HG03469 (cell line): ENCODE results near the gene MEGF6.
"Not testable (repeated sequence)": the region's sequence is repeated elsewhere in the genome, so short reads cannot be mapped to it uniquely, and the experiment has no call there.

ENCODE experiments used
- ATAC-seq: cut with Tn5 transposase; IDR thresholded peaks from one replicate; pipeline ENCODE4 v1.9.1; 2021; ENCODE audit warnings: mild to moderate bottlenecking, moderate library complexity, moderate number of reproducible peaks; ENCODE audit not compliant: unreplicated experiment

Gene MEGF6

DNA sequence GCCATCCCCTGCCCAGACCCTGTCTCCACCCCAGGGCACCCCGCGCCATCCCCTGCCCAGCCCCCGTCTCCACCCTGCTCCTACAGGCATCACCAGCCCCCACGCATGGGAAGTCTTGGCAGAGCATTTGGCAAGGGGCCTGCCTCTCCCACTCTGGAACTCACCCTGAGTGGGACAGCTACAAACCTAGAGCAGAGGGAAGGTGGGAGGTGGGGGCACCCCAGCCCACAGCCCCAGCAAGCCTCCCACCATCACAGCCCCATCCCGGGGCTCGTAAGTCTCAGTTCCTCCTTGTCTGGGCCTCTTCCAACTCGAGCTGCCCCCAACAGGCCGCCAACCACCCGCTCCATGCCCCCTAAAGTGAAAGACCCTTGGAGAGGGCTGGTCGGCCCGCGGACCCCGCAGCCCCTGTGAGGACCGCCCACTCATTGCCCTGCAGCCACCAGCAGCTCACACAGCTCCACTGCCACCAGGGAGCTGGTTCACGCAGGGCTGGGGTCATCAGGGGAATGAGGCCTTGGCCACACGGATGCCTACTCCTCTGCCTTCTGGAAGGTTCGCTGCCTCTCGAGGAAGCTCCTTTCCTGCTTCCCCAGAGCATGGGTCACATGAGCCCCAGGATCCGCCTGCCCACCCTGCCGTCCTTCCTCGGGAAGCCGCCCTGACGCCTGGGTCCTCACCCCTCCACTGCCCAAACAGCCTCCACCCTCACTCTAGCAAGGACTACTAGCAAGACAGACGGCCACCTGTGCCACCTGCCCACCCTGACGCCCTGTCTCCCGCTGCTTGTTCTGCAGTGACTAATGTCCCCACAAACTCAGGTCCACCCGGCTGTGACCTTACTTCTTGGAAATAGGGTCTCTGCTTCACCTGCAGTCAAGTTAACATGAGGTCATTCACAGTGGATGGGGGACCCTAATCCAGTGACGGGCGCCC is 14.4 kb downstream of the MEGF6 start:
- ATAC-seq, result no peak

DNA sequence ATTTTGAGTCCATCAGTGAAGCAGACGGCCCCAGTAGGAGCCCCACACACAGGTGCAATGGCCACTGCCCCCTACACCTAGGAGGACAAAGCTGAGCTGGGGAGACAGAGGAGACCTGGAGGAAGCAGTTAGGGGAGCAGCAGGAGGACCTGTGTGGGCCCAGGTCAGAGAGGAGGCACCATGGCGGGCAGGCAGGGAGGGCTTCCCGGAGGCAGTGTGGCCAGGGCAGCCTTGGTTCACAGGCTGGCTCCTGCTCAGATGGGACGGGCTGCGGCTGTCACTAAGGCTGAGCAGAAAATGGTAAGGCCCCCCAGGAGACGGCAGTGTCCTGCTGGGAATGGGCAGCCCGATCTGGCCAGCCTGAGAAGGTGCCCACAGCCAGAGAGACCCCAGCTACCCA is 15.4 kb downstream of the MEGF6 start:
- no peak for ATAC-seq

DNA sequence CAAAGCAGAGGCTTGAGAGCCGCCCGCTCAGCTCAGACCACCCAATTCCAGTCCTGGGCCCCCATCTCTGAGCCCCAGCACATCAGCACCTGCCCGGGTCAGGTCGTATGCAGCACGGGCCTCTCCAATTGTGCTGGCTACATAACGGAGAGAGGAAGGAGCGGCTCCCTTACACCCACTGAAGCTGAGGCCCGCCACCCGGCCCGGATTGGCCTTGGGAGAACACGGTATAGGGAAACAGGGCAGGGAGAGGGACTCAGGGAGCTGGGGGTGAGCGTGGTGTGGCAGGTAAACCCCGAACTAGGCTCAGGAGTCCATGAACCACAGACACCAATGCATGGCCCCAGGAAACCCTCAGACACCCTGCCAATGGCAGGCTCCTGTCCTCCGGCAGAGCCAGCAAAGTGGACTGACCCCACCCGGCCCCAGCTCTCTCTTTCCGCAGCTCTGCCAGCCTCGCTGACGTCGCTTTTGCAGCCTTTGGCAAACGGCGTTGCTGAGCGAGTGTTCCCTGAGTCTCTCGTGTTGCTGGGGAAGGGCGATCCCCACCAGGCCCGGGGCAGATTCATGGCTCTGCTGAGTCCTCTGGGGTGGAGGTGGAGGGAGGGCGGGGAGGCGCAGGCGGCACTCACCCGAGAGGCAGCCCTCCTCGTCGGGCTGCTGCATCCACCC is 16.5 kb downstream of the MEGF6 start:
- ATAC-seq, result no peak

DNA sequence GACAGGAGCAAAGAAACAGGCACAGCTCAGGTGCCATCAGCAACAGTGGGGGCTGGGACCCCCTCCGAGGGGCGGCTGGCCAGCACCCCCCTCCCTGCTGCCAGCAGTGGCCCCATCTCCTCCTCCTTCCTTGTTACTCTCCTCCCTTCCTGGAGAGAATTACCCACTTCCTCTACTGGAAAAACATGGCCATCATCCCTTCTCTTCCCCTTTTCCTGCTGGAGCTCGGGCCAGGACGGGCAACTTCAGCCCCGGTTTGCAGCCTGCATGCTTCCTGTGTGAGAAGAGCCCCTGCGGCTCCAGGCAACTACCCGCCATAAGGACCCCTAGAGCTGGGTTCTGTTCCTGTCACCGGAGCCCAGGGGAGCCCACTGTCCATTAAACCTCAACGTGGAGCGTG is 17.6 kb downstream of the MEGF6 start:
- no peak for ATAC-seq

DNA sequence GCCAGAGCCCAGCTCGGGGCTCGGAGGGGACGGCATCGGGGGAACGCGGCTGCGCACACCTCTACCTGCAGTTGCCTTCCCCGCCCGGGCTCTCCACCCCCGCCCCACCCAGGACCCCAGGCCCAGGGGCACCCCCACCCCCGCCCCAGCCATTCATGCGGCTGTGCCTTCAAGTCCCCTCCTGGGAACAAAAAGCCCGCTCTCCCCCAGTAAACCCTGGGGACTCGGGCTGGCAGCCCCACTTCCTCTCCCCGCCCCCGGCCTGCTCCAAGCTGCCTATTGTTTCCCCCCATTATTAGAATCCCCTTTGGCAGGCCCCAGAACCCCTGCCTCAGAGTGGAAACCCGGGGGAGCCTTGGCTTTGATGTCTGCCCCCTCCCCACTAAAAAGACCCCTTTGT is 18.0 kb downstream of the MEGF6 start:
- no peak for ATAC-seq

DNA sequence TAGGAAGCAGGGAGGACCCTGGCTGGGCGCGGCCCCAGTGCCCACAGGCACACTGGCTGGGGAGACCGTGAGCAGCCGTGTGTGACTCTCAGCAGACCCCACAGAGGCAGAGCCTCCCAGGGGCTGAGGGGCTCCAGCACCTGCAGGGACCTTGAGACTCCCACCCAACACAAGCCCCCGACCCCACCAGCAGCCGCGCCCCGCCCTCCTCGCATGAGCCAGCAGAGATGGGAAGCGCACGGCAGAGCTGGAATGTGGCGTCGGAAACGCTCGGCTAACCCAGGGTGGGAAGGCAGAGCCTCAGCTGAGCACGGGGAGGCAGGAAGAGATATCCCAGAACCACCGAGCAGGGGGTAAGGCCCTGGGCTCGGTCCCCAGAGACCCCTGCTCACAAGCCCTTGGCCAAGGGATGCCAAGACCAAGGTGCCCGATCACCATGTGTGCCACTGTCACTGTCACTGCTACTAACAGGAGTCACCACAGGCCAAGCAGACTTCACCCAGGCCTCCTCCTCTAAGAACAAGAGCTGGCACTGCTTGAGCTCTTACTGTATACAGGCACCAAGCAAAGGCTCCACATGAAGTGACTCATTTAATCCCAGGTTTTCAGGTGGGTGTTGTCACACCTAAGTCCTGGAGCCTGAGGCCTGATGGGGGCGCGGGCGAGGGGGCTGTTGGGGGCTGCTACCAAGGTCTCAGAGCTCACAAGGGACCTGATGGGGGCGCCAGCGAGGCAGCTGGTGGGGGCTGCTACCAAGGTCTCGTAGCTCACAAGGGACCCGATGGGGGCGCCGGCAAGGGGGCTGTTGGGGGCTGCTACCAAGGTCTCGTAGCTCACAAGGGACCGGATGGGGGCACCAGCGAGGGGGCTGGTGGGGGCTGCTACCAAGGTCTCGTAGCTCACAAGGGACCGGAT is 20.1 kb downstream of the MEGF6 start:
- ATAC-seq, result no peak

DNA sequence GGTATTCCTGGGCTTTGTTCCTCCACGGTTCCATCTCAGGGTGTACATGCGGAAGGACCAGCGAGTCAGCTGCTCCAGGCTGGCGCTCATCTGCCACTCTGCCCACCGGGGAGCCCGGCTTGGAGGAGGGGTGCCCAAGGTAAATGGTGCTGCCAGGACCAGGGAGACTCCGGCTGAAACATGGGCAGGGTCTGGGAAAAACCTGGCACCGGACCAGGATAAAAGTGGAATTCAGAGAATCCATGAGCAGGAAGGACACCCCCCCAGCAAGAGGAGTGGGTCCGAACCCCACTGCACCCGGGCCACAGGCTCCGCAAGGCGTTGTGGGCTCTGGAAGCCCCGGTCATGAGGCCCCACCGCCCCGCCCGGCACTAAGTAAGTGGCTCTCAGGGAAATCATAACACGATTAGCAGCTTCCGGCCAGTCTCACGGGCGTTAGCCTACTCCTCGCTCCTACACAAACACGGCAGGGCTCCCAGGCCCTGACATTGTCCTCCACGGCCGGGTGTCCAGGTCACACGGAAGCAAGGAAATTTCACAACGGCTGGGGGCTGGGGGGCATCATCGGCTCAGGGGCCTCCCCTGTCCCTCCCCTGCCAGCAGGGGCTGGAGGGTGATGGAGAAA is 21.1 kb downstream of the MEGF6 start:
- ATAC-seq, result no peak

DNA sequence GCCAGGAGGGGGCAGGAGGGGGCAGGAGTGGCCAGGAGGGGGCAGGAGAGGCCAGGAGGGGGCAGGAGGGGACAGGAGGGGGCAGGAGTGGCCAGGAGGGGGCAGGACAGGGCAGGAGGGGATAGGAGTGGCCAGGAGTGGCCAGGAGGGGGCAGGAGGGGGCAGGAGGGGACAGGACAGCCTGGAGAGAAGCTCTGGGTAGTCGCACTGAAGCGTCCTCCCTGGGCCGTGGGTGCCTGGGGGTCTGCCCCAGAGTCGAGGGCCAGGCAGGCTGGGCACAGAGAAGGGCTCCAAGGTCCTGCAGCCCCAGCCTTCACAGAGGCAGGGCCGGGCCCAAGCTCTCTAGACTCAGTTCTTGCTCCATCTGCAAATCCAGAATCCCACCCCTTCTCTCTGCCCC is 22.9 kb downstream of the MEGF6 start:
- no peak for ATAC-seq

DNA sequence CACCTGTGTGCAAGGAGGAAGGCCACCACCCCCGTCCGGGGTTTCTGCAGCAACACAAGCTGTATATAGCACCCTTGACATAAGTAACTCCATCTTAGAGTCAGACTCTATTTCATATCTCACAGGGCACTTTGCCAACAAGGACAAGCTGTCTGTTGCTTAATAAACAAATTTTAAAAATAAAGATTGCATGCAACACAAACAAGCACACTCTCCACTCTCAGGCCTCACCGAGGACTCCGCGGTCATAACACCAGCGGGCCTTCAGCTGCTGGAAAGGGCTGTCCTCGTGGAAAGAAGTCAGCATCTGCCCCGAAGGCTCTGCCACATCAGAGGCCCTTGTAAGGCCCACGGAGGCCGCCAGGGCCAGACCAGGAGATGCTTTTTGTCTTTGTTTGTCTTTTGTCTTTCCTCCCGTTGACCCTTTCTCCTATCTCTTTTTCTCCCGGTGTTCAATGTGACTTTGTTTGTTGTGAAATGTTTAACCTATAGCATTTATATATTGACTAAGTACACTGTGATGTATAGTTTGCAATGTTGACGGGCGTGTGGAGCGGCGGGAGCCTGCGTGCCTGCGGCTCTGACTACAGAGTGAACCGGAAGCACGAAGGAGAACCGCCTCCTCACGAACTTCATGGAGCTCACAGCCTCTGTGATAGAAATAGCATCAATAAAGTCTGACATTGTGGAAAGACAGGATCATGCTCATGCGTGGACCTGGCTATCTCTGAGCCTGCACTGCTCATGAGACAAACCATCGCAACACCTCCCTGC is 24.1 kb downstream of the MEGF6 start:
- no peak for ATAC-seq

DNA sequence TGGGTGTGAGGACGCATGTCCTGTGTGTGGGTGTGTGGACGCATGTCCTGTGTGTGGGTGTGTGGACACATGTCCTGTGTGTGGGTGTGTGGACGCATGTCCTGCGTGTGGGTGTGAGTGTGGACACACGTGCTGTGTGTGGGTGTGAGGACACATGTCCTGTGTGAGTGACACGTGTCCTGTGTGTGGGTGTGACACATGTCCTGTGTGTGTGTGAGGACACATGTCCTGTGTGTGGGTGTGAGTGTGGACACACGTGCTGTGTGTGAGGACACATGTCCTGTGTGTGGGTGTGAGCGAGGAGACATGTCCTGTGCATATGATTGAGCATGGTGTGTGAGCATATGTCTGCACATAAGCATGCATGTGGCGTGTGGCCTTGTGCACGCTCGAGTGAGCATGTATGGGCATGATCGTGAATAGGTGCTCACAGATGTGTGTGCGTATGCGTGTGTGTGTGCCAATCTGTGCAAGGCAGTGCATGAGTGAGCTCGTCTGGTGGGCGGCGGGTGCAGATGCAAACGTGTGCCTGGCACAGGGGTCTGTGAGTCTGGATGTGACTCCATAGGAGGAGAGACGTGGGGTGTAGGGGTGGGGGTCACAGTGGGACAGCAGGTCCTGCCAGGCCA is 25.3 kb downstream of the MEGF6 start:
- ATAC-seq, result no peak

DNA sequence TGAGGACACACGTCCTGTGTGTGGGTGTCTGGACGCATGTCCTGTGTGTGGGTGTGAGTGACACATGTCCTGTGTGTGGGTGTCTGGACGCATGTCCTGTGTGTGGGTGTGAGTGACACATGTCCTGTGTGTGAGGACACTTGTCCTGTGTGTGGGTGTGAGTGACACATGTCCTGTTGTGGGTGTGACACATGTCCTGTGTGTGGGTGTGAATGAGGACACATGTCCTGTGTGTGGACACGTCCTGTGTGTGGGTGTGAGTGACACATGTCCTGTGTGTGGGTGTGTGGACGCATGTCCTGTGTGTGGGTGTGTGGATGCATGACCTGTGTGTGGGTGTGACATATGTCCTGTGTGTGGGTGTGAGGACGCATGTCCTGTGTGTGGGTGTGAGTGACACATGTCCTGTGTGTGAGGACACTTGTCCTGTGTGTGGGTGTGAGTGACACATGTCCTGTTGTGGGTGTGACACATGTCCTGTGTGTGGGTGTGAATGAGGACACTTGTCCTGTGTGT is 25.9 kb downstream of the MEGF6 start:
- not testable (repeated sequence) for ATAC-seq

DNA sequence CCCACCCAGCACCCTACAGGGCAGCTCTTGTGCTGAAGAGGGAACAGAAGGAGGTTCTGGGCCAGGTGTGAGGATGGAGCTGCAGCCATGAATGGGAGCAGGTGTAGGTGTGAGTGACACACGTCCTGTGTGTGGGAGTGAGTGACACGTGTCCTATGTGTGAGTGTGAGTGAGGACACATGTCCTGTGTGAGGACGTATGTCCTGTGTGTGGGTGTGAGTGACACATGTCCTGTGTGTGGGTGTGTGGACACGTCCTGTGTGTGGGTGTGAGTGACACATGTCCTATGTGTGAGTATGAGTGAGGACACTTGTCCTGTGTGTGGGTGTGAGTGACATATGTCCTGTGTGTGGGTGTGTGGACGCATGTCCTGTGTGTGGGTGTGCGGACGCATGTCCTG is 26.4 kb downstream of the MEGF6 start:
- ATAC-seq, result no peak

DNA sequence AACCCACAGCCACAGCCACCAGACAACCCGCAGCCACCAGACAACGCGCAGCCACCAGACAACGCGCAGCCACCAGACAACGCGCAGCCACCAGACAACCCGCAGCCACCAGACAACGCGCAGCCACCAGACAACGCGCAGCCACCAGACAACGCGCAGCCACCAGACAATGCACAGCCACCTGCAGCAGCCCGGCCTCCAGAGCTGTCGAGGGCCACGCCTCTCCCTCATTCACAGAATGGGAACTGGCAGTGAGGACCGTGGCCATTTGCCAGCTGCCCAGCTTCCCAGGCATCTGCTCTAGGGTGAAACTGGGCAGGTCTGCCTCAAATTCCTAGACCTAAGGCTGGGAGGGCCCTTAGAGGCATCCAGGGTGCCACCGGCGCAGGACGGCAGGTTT is 27.6 kb downstream of the MEGF6 start:
- ATAC-seq, result not testable (repeated sequence)

DNA sequence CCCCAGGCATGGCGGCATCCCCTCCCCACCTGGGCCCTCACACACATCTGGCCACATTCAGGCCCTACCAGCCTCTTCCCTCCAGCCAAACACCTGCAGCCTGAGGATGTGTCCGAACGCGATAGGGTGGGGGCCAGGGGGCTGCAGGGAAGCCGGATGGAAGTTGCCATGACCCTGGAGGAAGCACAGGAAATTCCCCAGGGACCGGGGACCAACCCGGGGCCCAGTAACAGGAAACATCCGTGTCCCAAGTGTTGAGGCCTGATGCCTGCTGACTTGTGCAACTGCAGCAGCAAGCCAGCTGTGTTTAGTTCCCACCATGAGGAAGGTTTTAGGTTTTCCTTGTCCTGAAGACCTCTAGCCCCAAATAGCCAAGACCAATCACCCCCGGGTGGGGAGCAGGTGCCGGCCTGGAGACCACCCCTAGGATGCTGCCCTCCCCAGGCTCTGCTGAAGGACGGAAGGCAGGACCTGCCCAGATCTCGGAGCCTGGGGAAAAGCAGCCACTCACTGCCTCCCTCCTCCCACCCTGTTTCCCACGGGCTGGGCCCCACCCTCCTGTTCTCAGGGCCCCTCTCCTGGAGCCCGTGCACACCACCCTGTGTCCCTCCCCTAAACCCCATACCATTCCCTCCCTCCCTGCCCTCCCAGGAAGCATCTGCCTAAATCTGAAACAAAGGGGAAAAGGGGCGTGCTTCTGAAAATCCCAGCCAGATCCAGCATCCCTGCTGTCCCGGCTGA is 29.8 kb downstream of the MEGF6 start:
- no peak for ATAC-seq

DNA sequence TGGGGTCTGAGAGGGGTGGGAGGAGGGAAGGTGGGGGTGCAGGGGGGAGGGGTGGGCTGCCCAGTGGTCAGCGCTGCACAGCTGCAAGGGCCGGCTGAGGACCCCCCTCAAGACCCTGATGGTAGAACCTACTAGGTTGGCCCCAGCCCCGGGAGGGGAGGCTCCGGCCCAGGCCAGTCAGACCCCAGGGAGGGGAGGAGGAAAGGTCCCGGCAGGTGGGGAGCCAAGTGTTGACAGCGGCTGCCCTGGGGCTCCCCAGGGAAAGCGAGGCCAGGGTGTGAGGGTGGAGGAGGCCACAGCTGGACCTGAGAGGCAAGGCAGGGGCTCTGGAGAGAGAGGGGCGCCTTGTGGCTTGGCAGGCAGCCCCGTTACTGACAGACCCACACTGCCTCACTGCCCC is 31.1 kb downstream of the MEGF6 start:
- no peak for ATAC-seq

DNA sequence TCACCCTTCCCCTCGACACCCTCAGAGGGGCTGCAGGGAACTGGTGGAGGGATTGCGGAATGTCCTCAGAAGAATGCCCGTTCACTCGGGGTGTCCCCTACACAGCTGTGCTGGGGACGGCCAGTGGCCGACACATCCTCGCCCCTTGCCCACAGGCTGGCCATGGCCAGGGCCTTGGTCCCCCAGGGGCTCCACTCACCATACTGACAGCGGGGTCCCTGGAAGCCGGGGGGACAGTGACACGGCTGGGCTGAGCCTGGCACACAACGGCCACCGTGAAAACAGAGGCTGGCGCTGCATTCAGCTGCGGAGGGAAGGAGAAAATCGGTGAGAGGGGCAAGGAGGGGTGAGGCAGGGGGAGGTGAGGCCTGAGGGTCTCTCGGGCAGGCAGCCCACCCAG is 31.7 kb downstream of the MEGF6 start:
- ATAC-seq, result no peak

DNA sequence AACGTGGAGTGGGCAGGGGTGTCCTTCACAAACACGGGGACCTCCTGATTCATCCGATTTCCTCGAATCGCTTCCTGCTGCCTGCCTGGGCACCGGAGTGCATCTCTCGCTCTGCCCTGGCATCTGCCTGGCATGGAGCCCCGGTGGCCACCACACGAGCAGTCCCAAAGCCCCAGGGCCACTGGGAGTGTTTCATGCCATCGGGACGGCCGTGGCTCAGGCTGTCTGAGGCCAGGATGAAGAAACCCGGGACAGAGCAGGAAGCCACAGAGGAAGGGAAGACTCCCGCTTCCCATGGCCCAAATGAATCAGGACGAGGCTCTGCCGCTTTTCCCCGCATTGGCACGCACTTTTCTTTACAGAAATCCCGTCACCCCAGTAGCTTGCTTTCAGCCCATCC is 32.4 kb downstream of the MEGF6 start:
- no peak for ATAC-seq

DNA sequence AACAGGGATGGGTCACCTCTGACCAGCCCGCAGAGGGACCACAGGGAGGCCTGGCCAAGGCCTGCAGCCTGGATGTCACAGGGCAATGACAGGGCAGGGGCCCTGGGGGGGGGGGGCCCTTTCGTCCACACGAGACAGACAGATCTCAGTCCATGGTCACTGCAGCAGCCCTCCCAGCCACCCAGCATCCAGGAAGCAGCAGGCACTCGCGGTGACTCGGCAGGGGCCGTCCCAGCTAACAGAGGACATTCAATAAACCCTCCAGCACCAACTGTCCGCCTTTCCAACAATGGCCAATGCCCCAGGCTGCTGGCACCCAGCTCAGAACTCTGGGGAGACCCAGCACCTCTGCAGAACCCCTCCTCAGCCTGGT is 32.9 kb downstream of the MEGF6 start:
- ATAC-seq, result no peak
